HepG2 (cell line): ENCODE data around the gene ZFAND3. TPM values are rescaled to one million over a fixed set of nuclear protein-coding genes. Genes with fewer than 3 reads are reported as not detected.

Experiments
- AFF4 ChIP-seq: sonication (generic); formaldehyde crosslinking; IDR thresholded peaks from 2 replicates; pipeline ENCODE4 v1.4.0; 2020; ENCODE audit warnings: missing genetic modification reagents
- FOXA1 ChIP-seq, 2 experiments: fragments of 450-650 bp in 1 of 2; sonication (generic) in 1 of 2; formaldehyde crosslinking in 1 of 2; IDR thresholded peaks; 2 replicates each; pipeline versions ENCODE4 v1.4.0 to v1.6.1; 2016 to 2020; ENCODE audit warnings: missing genetic modification reagents in 1 of 2
- HHEX ChIP-seq: IDR thresholded peaks from 2 replicates; pipeline ENCODE4 v1.6.1; 2016; ENCODE audit warnings: control low read depth
- SPEN ChIP-seq: sonication (generic); formaldehyde crosslinking; IDR thresholded peaks from 2 replicates; pipeline ENCODE4 v1.5.1; 2020; ENCODE audit warnings: low read depth, mild to moderate bottlenecking, missing genetic modification reagents
- TGIF2 ChIP-seq: IDR thresholded peaks from 2 replicates; pipeline ENCODE4 v1.6.1; 2016; ENCODE audit warnings: control low read depth, missing compliant biosample characterization
- ZGPAT ChIP-seq: IDR thresholded peaks from 2 replicates; pipeline ENCODE4 v1.6.1; 2016; ENCODE audit warnings: mild to moderate bottlenecking
- ZNF318 ChIP-seq: sonication (generic); formaldehyde crosslinking; IDR thresholded peaks from 2 replicates; pipeline ENCODE4 v1.4.0; 2020; ENCODE audit warnings: mild to moderate bottlenecking, missing genetic modification reagents
- ZNF362 ChIP-seq: sonication (generic); formaldehyde crosslinking; IDR thresholded peaks from 2 replicates; pipeline ENCODE4 v1.4.0; 2020; ENCODE audit warnings: missing genetic modification reagents, mild to moderate bottlenecking, borderline replicate concordance
- ZNF383 ChIP-seq: sonication (generic); formaldehyde crosslinking; IDR thresholded peaks from 2 replicates; pipeline ENCODE4 v1.4.0; 2020; ENCODE audit warnings: missing genetic modification reagents, mild to moderate bottlenecking, borderline replicate concordance
- ZNF740 ChIP-seq: sonication (generic); formaldehyde crosslinking; IDR thresholded peaks from 2 replicates; pipeline ENCODE4 v1.4.0; 2020; ENCODE audit warnings: missing genetic modification reagents
- ZNF839 ChIP-seq: sonication (generic); formaldehyde crosslinking; IDR thresholded peaks from 2 replicates; pipeline ENCODE4 v1.4.0; 2020; ENCODE audit warnings: missing genetic modification reagents, mild to moderate bottlenecking, borderline replicate concordance
- ZSCAN29 ChIP-seq: sonication (generic); formaldehyde crosslinking; conservative IDR thresholded peaks from 2 replicates; pipeline ENCODE4 v1.4.0; 2020; ENCODE audit warnings: mild to moderate bottlenecking, missing genetic modification reagents
- polyA plus RNA-seq, 8 experiments: library from polyadenylated mRNA; depleted of rRNA in 3 of 8; stranded (reverse) in 7 of 8; unstranded in 1 of 8; fragments of >200 nt; fragmentation: Illumina TruSeq in 4 of 8; extraction: Trizol in 4 of 8; gene quantifications; 2 replicates each; pipeline versions ENCODE4 v1.2.1 to v1.2.3, GENCODE V29; 2011 to 2016; ENCODE audit warnings: low read depth in 4 of 8, missing spikeins in 1 of 8, mixed read lengths in 1 of 8; ENCODE audit not compliant: insufficient read depth in 1 of 8
- total RNA-seq, 5 experiments: library from RNA; depleted of rRNA; stranded (reverse); fragments of >200 nt; fragmentation: Illumina TruSeq; extraction: Trizol; gene quantifications; 2 replicates each; pipeline ENCODE4 v1.2.3, GENCODE V29; 2016; ENCODE audit warnings: low read depth in 1 of 5

ZFAND3 gene
- total and polyA plus RNA-seq, 2 of the 13 experiments (the other 11 are each of a cell fraction or from before 2014, with no cell fraction given) = 16.4 to 17.1 TPM

GRCh38 chr6:37799263-37799644 lies 20.3 kb upstream of the ZFAND3 start (continued):
- TF ChIP-seq ZNF318 (CRISPR knock-in tag) (0 out of 2 replicates have a peak, but pooled peaks have one; percentile 69), ZNF383 (no peak), HHEX (CRISPR knock-in tag) (no peak), FOXA1 (IDR thresholded peaks at IDR 0.05) (no peak), FOXA1 (CRISPR knock-in tag; IDR thresholded peaks at IDR 0.05) (peak; percentile 57; the same call in 1 of the 2 replicates), ZNF362 (CRISPR knock-in tag) (0 out of 2 replicates have a peak, but pooled peaks have one; percentile 11), SPEN (CRISPR knock-in tag) (no peak), TGIF2 (peak; percentile 95), AFF4 (CRISPR knock-in tag) (no peak), ZNF740 (CRISPR knock-in tag) (no peak), ZGPAT (CRISPR knock-in tag) (peak; percentile 81; the same call in 1 of the 2 replicates), ZSCAN29 (CRISPR knock-in tag) (0 out of 2 replicates have a peak, but pooled peaks have one; percentile 39), ZNF839 (CRISPR knock-in tag) (no peak)
